ENCODE results near the gene PLCB1. TPM values are rescaled to one million over a fixed set of nuclear protein-coding genes. Genes with fewer than 3 reads are reported as not detected.
A peak's percentile ranks its signal among the peaks of the same experiment; 100 is the strongest.

The PLCB1 gene
- total and polyA plus RNA-seq, 2 experiments from 2014 or later, result 14.9 to 20.7 TPM

GRCh38 chr20:8155812-8156211 is 23.7 kb downstream of the PLCB1 start:
- Mint-ChIP-seq H3K9me3 (peaks cover 26% of the 10 kb centered on the region), H3K27ac (peak overlapping the region; percentile 39; the same call in 1 of the 2 replicates), H3K36me3 (ENCODE audit: low read depth) (peaks cover 20% of the 10 kb centered on the region; the same call in 2 of the 3 replicates), H3K4me3 (no peak overlapping the region), H3K4me1 (peaks cover 10% of the 10 kb centered on the region; the same call in 2 of the 3 replicates), H3K27me3 (ENCODE audit: insufficient read depth, low read depth, poor library complexity) (peaks cover 2% of the 10 kb centered on the region)
- H3K9me2 ChIP-seq (ENCODE audit: insufficient read depth), result 0 out of 2 replicates have a peak, but pooled peaks cover 5% of the 10 kb centered on the region
- no peak overlapping the region for H2AFZ ChIP-seq
- no peak for ATAC-seq
- no peak for DNase-seq (ENCODE audit: low spot score)
- no peaks in the 10 kb centered on the region for H3K27me3 ChIP-seq (ENCODE audit: insufficient read depth)
- H3F3A ChIP-seq (replicated peaks; ENCODE audit: low read depth), result no peaks in the 10 kb centered on the region
- H3K27ac ChIP-seq (ENCODE audit: low read depth), result no peak overlapping the region
- H3K4me3 ChIP-seq, result no peak overlapping the region
- peaks cover 6% of the 10 kb centered on the region; the same call in 1 of the 2 replicates for H3K36me3 ChIP-seq (ENCODE audit: insufficient read depth)
- no peaks in the 10 kb centered on the region for H3K4me1 ChIP-seq (ENCODE audit: insufficient read depth)
- TF ChIP-seq EZH2 (IDR thresholded peaks at IDR 0.05; ENCODE audit: low read depth, unreplicated experiment) (no peak), JUNB (IDR thresholded peaks at IDR 0.05; ENCODE audit: unreplicated experiment) (no peak), CREB1 (CRISPR knock-in tag; IDR thresholded peaks at IDR 0.05; ENCODE audit: low read depth) (no peak), NANOG (IDR thresholded peaks at IDR 0.05; ENCODE audit: borderline replicate concordance) (no peak), REST (IDR thresholded peaks at IDR 0.05; ENCODE audit: unreplicated experiment) (no peak), ETS1 (IDR thresholded peaks at IDR 0.05) (no peak), POLR2AphosphoS5 (IDR thresholded peaks at IDR 0.05; ENCODE audit: low read depth) (no peak), ZNF331 (CRISPR knock-in tag; IDR thresholded peaks at IDR 0.05; ENCODE audit: low read depth) (no peak), STAT1 (IDR thresholded peaks at IDR 0.05; ENCODE audit: unreplicated experiment) (no peak), EZH2phosphoT487 (IDR thresholded peaks at IDR 0.05; ENCODE audit: unreplicated experiment) (no peak), ZNF114 (CRISPR knock-in tag; IDR thresholded peaks at IDR 0.05) (no peak), ZNF462 (CRISPR knock-in tag; IDR thresholded peaks at IDR 0.05) (no peak), CTCF (conservative IDR thresholded peaks at IDR 0.05; ENCODE audit: low read depth in 2 of 2) (no peak)
- no peak overlapping the region for H3K4me2 ChIP-seq
- H3K79me2 ChIP-seq (replicated peaks; ENCODE audit: insufficient read depth), result no peaks in the 10 kb centered on the region
- no peaks in the 10 kb centered on the region for H4K20me1 ChIP-seq (replicated peaks; ENCODE audit: insufficient read depth)
